ENCODE results near the gene RIT1.

Gene RIT1

GRCh38 chr1:155920717-155921116, 9.6 kb upstream of the RIT1 start:
- H3F3A ChIP-seq (ENCODE audit: low read depth) = 0 out of 2 replicates have a peak, but pooled peaks cover 3% of the 10 kb centered on the region
- peaks cover 26% of the 10 kb centered on the region for H4K20me1 ChIP-seq (ENCODE audit: insufficient read depth, low read length, poor library complexity, severe bottlenecking)
- H3K4me2 ChIP-seq (ENCODE audit: low read depth, low read length, poor library complexity, severe bottlenecking) = no peak overlapping the region
- no peaks in the 10 kb centered on the region for H3K9me3 ChIP-seq (ENCODE audit: insufficient read depth, low read depth, low read length)
- TF ChIP-seq CTCF (conservative IDR thresholded peaks at IDR 0.05; ENCODE audit: low read length) = no peak
- TF ChIP-seq EZH2phosphoT487 (IDR thresholded peaks at IDR 0.05; ENCODE audit: borderline replicate concordance) = no peak
- H3K79me2 ChIP-seq (ENCODE audit: insufficient read depth, low read length) = peaks cover 27% of the 10 kb centered on the region
- H2AFZ ChIP-seq (ENCODE audit: low read length) = no peak overlapping the region
- no peaks in the 10 kb centered on the region for H3K4me1 ChIP-seq (ENCODE audit: insufficient read depth, low read length, poor library complexity, severe bottlenecking)
- H3K9ac ChIP-seq (ENCODE audit: low read depth, low read length, poor library complexity, severe bottlenecking) = no peak overlapping the region
- H3K9me2 ChIP-seq (replicated peaks; ENCODE audit: low read depth, low read length) = no peaks in the 10 kb centered on the region
- peaks cover 85% of the 10 kb centered on the region for H3K36me3 ChIP-seq (ENCODE audit: insufficient read depth, low read length)
- H3K4me3 ChIP-seq (ENCODE audit: low read length, poor library complexity, severe bottlenecking) = no peak overlapping the region
- H3K27me3 ChIP-seq (ENCODE audit: insufficient read depth, low read length, poor library complexity, severe bottlenecking) = no peaks in the 10 kb centered on the region

GRCh38 chr1:155919801-155920200, 8.7 kb upstream of the RIT1 start:
- Histone ChIP-seq H3K9me2 (replicated peaks; ENCODE audit: low read depth, low read length) (no peaks in the 10 kb centered on the region), H3K4me3 (ENCODE audit: low read length, poor library complexity, severe bottlenecking) (no peak overlapping the region), H4K20me1 (ENCODE audit: insufficient read depth, low read length, poor library complexity, severe bottlenecking) (peaks cover 22% of the 10 kb centered on the region), H3K27me3 (ENCODE audit: insufficient read depth, low read length, poor library complexity, severe bottlenecking) (no peaks in the 10 kb centered on the region), H3K4me2 (ENCODE audit: low read depth, low read length, poor library complexity, severe bottlenecking) (no peak overlapping the region), H3K36me3 (ENCODE audit: insufficient read depth, low read length) (peaks cover 87% of the 10 kb centered on the region), H3K9ac (ENCODE audit: low read depth, low read length, poor library complexity, severe bottlenecking) (no peak overlapping the region), H3K9me3 (ENCODE audit: insufficient read depth, low read depth, low read length) (no peaks in the 10 kb centered on the region), H3F3A (ENCODE audit: low read depth) (0 out of 2 replicates have a peak, but pooled peaks cover 3% of the 10 kb centered on the region), H3K79me2 (ENCODE audit: insufficient read depth, low read length) (peaks cover 22% of the 10 kb centered on the region), H2AFZ (ENCODE audit: low read length) (no peak overlapping the region), H3K4me1 (ENCODE audit: insufficient read depth, low read length, poor library complexity, severe bottlenecking) (no peaks in the 10 kb centered on the region)
- no peak for TF ChIP-seq EZH2phosphoT487 (IDR thresholded peaks at IDR 0.05; ENCODE audit: borderline replicate concordance)
- no peak for TF ChIP-seq CTCF (conservative IDR thresholded peaks at IDR 0.05; ENCODE audit: low read length)

DNA sequence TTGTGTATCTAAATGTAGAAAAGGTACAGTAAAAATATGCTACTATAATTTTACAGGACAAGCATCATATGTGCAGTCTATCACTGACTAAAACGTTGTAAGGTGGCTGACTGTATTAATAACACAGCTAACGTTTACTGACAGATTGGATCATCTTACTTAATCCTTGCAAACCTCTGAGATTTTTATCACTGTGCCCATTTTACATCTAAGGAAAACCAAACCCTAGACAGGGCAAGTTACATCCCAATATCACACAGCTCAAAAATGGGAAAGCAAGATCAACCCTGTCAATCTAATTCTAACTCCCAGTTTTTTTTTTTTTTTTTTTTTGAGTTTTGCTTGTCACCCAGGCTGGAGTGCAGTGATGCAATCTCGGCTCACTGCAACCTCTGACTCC, 7.5 kb upstream of the RIT1 start:
- peaks cover 88% of the 10 kb centered on the region for H3K36me3 ChIP-seq (ENCODE audit: insufficient read depth, low read length)

More for the DNA sequence above, 7.5 kb upstream of the RIT1 start:
- Histone ChIP-seq H3K4me2 (ENCODE audit: low read depth, low read length, poor library complexity, severe bottlenecking) (no peak overlapping the region), H3K9ac (ENCODE audit: low read depth, low read length, poor library complexity, severe bottlenecking) (no peak overlapping the region), H3K9me3 (ENCODE audit: insufficient read depth, low read depth, low read length) (no peaks in the 10 kb centered on the region), H3K79me2 (ENCODE audit: insufficient read depth, low read length) (peaks cover 22% of the 10 kb centered on the region), H2AFZ (ENCODE audit: low read length) (no peak overlapping the region), H3K4me3 (ENCODE audit: low read length, poor library complexity, severe bottlenecking) (no peak overlapping the region), H3K27me3 (ENCODE audit: insufficient read depth, low read length, poor library complexity, severe bottlenecking) (no peaks in the 10 kb centered on the region), H3K9me2 (replicated peaks; ENCODE audit: low read depth, low read length) (no peaks in the 10 kb centered on the region), H3F3A (ENCODE audit: low read depth) (peaks cover 3% of the 10 kb centered on the region; the same call in 1 of the 2 replicates), H4K20me1 (ENCODE audit: insufficient read depth, low read length, poor library complexity, severe bottlenecking) (peaks cover 19% of the 10 kb centered on the region), H3K4me1 (ENCODE audit: insufficient read depth, low read length, poor library complexity, severe bottlenecking) (no peaks in the 10 kb centered on the region)
- TF ChIP-seq CTCF (conservative IDR thresholded peaks at IDR 0.05; ENCODE audit: low read length) = no peak
- no peak for TF ChIP-seq EZH2phosphoT487 (IDR thresholded peaks at IDR 0.05; ENCODE audit: borderline replicate concordance)
